ENCODE measurements around the gene PPP1R36. TPM values are rescaled to one million over a fixed set of nuclear protein-coding genes. Genes with fewer than 3 reads are reported as not detected.

The PPP1R36 gene
- total RNA-seq, 4 donors from 2014 or later: 0.70 to 1.2 TPM; not detected in 2

DNA sequence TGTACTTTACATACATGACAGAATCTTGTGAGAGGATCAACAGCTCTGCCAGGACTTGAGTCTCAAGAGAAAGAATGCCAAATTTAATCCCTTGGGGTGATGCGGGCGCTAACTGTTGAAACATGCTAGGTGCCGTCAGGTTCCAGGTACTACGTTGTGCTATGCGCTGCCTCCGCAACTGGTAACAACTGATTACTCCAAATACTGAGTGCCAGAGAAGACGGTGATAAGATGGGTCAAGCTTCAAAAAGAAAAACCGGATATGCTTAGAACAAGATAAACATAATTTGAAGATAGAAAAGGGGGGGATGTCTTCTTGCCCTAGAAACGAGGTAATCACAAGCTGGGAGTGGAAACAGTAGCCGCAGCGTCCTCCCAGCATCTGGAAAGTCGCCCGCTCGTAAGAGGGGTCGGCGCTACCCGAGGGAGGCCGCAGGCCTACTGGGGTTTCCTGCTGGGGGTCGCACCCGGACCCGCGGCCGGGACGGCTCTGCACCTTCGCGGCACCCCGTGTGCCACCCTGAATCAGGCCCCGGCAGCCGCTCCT, 46.8 kb upstream of the PPP1R36 start:
- Histone ChIP-seq H3K27me3 (no peaks in the 10 kb centered on the region), H3K27ac (peak overlapping the region; percentile 97 to 99), H3K36me3 (no peaks in the 10 kb centered on the region), H3K9me3 (no peaks in the 10 kb centered on the region), H3K4me1 (peaks cover 6 to 12% of the 10 kb centered on the region in 2 donors), H3K4me3 (peak overlapping the region; percentile 87 to 97)
- TF ChIP-seq, protein P1, sequence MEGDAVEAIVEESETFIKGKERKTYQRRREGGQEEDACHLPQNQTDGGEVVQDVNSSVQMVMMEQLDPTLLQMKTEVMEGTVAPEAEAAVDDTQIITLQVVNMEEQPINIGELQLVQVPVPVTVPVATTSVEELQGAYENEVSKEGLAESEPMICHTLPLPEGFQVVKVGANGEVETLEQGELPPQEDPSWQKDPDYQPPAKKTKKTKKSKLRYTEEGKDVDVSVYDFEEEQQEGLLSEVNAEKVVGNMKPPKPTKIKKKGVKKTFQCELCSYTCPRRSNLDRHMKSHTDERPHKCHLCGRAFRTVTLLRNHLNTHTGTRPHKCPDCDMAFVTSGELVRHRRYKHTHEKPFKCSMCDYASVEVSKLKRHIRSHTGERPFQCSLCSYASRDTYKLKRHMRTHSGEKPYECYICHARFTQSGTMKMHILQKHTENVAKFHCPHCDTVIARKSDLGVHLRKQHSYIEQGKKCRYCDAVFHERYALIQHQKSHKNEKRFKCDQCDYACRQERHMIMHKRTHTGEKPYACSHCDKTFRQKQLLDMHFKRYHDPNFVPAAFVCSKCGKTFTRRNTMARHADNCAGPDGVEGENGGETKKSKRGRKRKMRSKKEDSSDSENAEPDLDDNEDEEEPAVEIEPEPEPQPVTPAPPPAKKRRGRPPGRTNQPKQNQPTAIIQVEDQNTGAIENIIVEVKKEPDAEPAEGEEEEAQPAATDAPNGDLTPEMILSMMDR (IDR thresholded peaks at IDR 0.05): no peak
- TF ChIP-seq POLR2A (IDR thresholded peaks at IDR 0.05): no peak
- intact Hi-C loops (cut with DNase I; ENCODE audit: low total_unique reads): no loop called here
- DNase-seq: peak in 1 of 2 donors; percentile 38

DNA sequence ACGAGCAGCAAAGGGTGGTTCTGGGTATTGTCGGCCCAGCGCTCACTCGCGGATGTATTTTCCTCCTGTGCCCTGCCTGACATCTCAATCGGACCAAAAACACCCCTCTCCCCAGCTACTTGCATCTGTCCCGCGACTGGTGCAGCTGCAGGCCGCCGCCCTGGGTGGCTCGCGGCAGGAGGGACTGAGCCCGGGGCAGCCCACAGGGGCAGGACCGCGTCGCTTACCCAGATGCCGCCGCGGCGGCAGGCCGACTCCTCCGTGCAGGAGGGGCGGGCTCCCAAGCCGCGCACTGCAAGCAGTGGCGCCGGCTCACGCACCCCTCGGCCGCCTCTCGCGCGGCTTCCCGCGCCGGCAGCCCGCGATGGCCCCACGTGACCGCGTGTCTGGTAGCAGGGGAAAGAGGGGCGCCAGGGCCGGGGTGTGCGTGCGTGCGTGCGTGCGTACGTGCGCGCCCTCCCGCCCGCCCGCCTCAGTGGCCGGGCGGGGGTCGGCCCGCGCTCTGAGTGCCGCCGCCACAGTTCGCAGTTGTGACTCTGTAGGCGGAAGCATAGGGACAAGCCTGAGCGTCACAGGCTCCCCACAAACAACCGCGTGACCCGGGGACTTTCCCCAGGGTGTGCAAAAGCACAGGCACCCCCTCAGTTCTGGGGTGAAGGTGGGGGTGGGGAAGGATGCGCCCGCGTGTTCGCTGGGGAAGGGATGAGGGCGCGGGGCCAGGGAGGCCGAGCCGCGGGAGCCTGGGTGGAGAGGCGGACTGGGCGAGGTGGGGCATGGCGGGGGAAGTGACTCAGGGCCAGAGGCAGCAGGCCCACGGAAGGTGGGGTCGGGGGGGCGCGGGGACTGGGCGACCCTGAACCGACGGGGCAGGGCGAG, 46.1 kb upstream of the PPP1R36 start, which contains the start of gene ZBTB25:
ZBTB25 (minus strand) TSS at position 405 of the 876 bp plus-strand sequence. CDS start 13,305 bp downstream, outside the sequence.
- peak within 1 kb of the TSS; percentile 87 to 97 for H3K4me3 ChIP-seq
- no peaks in the 10 kb centered on the region for H3K9me3 ChIP-seq
- H3K4me1 ChIP-seq: peaks cover 6 to 12% of the 10 kb centered on the region in 2 donors
- H3K27me3 ChIP-seq: no peaks in the 10 kb centered on the region
- no peaks in the 10 kb centered on the region for H3K36me3 ChIP-seq
- H3K27ac ChIP-seq: peak within 1 kb of the TSS; percentile 97 to 99
- TF ChIP-seq POLR2A (IDR thresholded peaks at IDR 0.05): peak; percentile 64 to 94
- TF ChIP-seq, protein P1 (IDR thresholded peaks at IDR 0.05): peak in 1 of 4 experiments; percentile 15
- intact Hi-C loops (cut with DNase I; ENCODE audit: low total_unique reads): no loop called here
- peak; percentile 88 to 89 for DNase-seq

DNA sequence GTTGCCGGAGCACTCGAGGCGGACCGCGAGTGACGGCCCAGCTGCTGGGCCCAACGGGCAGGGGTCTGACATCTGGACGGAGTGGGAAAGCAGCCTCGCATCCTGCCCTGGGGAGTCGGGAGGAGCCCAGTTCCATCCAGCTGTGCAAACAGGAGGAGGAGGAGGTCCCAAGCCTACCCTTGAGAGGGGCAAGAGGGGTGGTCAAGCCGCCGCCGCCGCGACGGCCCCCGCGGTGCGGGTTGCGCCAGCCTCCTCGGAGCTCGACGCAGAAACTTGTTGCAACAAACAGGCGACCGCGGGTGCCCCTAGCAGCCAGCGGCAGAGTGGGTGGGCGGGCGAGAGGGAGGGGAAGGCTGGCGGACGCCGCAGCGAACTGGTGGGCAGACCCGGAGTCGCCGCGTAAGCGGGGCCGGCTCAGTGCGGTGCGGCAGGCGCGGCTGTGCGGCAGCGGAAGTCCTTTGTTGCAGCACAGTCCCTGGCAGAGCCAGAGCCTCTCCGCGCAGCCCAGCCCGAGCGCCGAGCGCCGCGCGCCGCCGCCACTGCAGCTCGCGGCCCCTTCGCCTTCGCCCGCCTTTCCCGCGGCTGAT, 45.4 kb upstream of the PPP1R36 start, which contains the start of gene ZBTB1:
ZBTB1 (plus strand) TSS at position 461 of the 587 bp plus-strand sequence. CDS start 16,735 bp downstream, outside the sequence.
- H3K27ac ChIP-seq: peak within 1 kb of the TSS; percentile 97 to 99
- intact Hi-C loops (cut with DNase I; ENCODE audit: low total_unique reads): no loop called here
- H3K36me3 ChIP-seq: no peaks in the 10 kb centered on the region
- DNase-seq: peak; percentile 78 to 79
- no peaks in the 10 kb centered on the region for H3K9me3 ChIP-seq
- H3K4me1 ChIP-seq: peaks cover 6 to 12% of the 10 kb centered on the region in 2 donors
- no peaks in the 10 kb centered on the region for H3K27me3 ChIP-seq
- peak within 1 kb of the TSS; percentile 87 to 97 for H3K4me3 ChIP-seq
- peak; percentile 36 to 63 for TF ChIP-seq POLR2A (IDR thresholded peaks at IDR 0.05)
- TF ChIP-seq, protein P1 (IDR thresholded peaks at IDR 0.05): no peak

DNA sequence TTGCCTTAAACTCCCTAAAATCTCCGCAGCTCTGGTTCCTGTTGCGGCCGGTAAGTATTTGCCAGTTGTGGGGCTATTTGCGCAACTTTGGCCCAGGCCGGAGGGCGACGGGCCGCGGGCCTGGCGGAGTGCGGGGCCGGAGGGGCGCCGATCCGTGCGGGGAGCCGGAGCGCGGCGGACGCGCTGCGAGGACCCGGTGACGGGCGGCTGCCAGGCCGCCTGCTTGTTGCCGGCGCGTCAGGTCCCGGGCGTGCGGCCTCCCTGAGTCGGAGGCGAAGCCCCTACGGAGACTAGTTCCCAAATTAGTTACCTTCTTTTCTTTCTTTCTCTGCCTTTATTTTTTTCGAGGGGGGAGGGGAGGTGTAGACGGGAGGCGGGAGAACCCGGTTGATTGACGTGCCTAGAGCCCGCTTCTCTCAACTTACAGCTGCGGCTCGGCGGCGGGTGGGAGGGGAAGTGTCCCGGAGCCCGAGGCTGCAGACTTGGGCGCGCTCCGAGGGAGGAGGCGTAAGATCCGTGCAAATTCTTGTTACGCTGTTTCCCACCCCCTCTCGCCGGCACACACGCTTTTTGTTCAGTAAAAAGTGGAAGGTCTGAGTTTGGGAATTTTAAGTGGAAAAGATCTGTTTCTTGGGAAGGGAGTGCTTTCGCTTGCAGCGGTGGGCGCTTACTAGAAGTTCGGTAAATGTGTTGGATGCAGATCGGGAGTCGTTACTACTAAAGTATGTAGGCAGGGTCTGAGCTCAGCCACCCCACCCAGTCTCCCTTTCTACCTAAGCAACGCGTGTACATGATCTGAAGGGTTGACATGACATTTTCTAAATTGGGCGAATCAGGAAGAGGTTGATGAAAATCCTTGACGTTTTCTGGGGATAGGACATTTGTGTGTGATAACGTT, 44.6 kb upstream of the PPP1R36 start:
- H3K36me3 ChIP-seq: no peaks in the 10 kb centered on the region
- H3K27me3 ChIP-seq: no peaks in the 10 kb centered on the region
- intact Hi-C loops (cut with DNase I; ENCODE audit: low total_unique reads): no loop called here
- no peaks in the 10 kb centered on the region for H3K9me3 ChIP-seq
- peak overlapping the region; percentile 87 to 97 for H3K4me3 ChIP-seq
- peak; percentile 86 to 89 for DNase-seq
- H3K4me1 ChIP-seq: peaks cover 6 to 8% of the 10 kb centered on the region in 2 donors
- TF ChIP-seq, protein P1 (IDR thresholded peaks at IDR 0.05): no peak
- peak; percentile 6 to 42 for TF ChIP-seq POLR2A (IDR thresholded peaks at IDR 0.05)
- peak overlapping the region; percentile 97 to 99 for H3K27ac ChIP-seq
